Subcutaneous adipose tissue (tissue), 4 donors: ENCODE data around the gene PRSS53. TPM values are rescaled to one million over a fixed set of nuclear protein-coding genes. Genes with fewer than 3 reads are reported as not detected.

Source experiments
- CTCF ChIP-seq: fragments of 450-650 bp; IDR thresholded peaks from one replicate; pipeline ENCODE4 v1.5.1; 2016; ENCODE audit warnings: low read depth, mild to moderate bottlenecking, control low read depth, antibody characterized with exemption, moderate library complexity
- total RNA-seq, 4 donors: library from RNA; depleted of rRNA; stranded (reverse); fragments of >200 nt; gene quantifications; one replicate each; pipeline ENCODE4 v1.1.0, GENCODE V29; 2016

PRSS53 gene
- total RNA-seq, 4 donors from 2014 or later: 1.5 to 3.2 (median 1.8) TPM

DNA sequence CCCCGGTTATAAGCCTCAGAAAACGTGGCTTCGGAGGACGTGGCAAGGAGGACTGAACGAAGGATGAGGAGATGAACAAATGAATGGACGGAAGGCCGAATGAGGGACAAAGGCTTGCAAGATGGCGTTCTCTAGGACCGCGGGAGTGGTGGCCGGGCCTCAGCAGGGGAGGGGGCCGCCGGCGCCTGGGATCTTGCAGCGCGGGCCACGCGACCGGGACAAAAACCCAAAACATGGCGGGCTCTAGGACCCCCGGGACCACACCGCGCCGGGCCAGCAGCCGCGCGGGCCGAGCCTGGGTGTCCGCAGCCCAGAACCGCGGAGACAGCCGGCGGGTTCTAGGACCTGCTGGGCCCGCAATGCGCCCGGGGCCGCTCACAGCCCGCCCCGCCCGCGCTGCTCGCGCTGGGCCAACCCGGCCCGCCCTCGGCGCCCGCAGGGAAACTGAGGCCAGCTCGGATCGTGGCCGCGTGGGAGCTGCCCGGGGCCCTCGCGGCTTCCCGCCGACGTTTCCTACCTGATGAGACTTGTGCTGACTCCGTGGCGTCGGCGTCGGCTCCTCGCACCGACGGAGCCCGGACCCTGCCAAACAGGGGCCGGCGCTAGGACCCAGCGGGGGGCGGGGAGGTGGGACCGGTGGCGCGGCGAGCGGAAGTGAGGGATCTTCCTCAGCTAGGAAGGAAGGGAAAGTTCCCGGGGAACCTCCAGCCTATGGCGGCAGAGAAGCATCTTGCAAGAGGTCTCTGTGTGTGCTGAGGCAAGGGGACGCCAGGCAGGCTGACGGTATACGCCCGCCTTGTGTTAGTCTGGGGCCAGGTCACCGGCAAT, 15.4 kb downstream of the PRSS53 start:
- no peak for TF ChIP-seq CTCF

DNA sequence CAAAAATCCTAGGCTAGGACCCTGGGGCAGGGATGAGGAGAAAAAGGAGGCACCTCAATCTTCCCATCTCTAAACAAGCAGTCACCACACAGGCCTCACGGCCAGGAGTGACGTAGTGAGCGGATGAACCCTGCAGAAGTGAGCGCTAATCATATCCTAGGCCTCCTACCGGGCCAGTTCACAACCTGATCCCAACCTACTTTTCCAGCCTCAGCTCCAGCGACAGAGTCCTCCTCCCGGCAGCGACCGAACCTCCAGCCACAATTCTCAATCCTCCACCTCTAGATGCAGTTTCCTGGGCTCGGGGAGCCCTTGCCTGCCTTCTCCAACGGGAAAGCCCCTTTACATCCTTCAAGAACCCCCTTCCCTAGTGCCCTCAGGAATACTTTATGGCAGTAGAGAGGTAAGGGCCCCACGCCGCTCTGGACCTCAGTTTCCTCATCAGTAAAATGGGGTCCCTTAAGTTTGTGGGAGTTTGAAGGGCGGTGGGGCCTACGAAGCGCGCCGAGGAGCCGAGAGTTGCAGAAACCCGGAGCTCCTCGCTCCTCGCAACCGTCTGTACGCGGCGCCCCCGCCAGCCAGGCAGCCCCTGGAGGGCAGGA, 16.1 kb downstream of the PRSS53 start:
- TF ChIP-seq CTCF: no peak

DNA sequence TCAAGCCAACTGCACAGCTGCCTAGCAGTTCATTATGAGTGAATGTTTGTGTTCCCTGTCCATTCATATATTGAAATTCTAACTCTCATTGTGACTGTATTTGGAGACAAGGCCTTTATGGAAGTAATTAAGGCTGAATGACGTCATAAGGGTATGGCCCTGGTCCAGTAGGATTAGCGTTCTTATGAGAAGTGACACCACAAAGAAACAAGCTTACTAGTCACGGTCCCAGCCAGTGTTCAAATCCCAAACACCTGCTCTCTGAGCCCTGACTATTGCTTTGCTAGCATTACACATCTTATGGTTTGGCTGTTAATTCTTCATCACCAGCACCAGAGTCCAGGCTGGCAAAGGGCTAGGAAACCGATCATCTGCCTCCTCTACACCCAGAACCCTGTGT, 16.9 kb downstream of the PRSS53 start:
- no peak for TF ChIP-seq CTCF

GRCh38 chr16:31067342-31067741, 21.4 kb downstream of the PRSS53 start:
- TF ChIP-seq CTCF: no peak

- no peak for TF ChIP-seq CTCF
Measured at GRCh38 chr16:31064882-31065461, 23.8 kb downstream of the PRSS53 start.

- no peak for TF ChIP-seq CTCF
Measured at GRCh38 chr16:31063843-31064611, 24.7 kb downstream of the PRSS53 start.

- TF ChIP-seq CTCF: no peak
Measured at GRCh38 chr16:31063495-31063842, 25.3 kb downstream of the PRSS53 start.
